ENCODE results near the gene LENG9.
"Not testable (repeated sequence)": the region's sequence is repeated elsewhere in the genome, so short reads cannot be mapped to it uniquely, and the experiment has no call there.

Gene LENG9

DNA sequence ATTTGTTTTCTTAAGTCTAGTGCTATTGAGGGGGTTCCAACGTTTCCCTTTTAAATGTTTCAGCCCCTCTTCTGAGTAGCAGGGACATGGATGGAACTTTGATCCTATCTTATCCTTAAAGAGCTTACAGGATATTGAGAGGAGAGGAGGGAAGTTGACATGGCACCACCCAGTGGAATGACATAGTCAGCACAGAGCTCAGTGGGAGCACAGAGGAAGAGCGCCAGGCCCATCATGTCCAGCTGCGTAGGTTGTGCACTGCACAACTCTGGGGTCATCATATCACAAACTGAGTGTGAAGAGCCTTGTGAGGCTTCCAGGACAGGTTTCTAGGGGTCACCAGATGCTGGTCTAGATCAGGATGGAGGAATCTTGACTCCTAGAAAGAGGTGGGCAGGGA, 14.1 kb upstream of the LENG9 start:
- DNase-seq: no peak

DNA sequence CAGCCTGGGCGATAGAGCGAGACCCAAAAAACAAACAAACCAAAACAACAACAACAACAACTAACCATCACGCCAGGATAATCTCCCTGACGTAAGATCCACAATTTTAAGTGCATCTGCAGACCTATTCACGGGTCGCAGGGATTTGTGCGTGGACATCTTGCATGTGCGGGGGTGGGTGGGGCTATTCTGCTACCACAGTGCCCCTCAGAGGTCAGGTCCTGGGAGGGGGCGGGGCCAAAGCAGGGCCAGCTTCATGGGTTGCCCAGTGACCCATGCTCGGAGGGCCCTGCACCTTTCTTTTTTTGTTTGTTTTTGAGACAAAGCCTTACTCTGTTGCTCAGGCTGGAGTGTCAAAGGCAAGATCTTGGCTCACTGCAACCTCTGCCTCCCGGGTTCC, 12.1 kb upstream of the LENG9 start:
- no peak for DNase-seq

- no peak for DNase-seq
Measured at GRCh38 chr19:54473892-54474372, 10.4 kb upstream of the LENG9 start.

GRCh38 chr19:54473071-54473891, 9.7 kb upstream of the LENG9 start, which contains the start of gene CDC42EP5:
TSS of gene CDC42EP5 (minus strand) at chr19:54473296. CDS start at chr19:54465547, 7,749 bp downstream.
- peak; percentile 15 to 29 for DNase-seq

- no peak for DNase-seq
Measured at GRCh38 chr19:54470991-54471782, 7.6 kb upstream of the LENG9 start.

- DNase-seq: no peak
Measured at GRCh38 chr19:54470276-54470887, 6.8 kb upstream of the LENG9 start.

GRCh38 chr19:54469496-54469934, 5.9 kb upstream of the LENG9 start:
- no peak for DNase-seq

GRCh38 chr19:54466110-54466480, 2.5 kb upstream of the LENG9 start:
- not testable (repeated sequence) for DNase-seq

- DNase-seq: no peak
Measured at GRCh38 chr19:54465426-54466109, 2.0 kb upstream of the LENG9 start.

- peak in 1 of 2 donors; percentile 49 for DNase-seq
Measured at GRCh38 chr19:54464630-54465425, 1.2 kb upstream of the LENG9 start.

- DNase-seq: peak; percentile 55 to 98
Measured at GRCh38 chr19:54464044-54464629, 559 bp upstream of the LENG9 start.

DNA sequence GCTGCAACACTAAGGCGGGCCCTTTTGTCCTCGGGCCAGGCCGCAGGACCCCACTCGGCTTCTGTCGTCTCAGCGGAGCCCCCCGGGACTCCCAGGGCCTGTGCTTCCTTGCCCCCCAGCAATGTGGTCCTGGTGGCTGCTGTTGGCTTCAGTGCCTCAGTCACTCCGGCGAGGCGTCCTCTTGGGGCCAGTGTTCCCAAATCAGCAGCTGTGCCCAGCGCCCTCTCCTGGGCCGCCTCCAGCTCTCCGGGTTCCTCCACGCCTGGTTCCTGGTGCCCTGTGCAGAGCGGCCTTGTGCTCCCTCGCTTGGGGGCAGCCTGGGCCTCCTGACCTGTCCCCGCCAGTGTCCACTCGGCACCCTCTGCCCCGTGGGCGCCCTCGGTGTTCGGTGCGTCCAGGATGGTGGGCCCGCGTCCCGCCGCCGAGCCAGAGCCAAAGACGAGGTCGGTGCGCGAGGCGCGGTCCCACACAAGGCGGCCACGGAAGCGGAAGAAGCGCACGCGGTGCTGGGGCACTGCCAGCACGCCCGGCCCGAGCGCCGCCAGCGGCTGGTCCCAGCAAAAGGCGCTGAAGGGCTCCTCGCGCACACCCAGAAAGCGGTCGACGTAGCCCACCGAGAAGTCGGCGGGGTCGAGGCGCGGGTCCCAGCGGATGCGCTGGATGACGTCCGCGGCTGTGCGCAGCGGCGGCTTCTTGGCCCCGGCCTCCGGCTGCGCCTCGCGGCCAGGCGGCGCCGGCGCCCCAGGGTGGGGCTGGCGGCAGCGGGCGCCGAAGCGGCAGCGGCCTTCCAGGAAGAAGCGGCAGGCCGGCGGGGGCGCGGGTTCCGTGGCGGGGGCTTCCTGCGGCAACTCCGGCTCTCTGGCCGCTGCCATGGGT, 685 bp downstream of the LENG9 start:
- peak; percentile 15 to 74 for DNase-seq

GRCh38 chr19:54462047-54462654, 1.4 kb downstream of the LENG9 start:
- DNase-seq: no peak

GRCh38 chr19:54461613-54462012, 2.0 kb downstream of the LENG9 start:
- DNase-seq: no peak

DNA sequence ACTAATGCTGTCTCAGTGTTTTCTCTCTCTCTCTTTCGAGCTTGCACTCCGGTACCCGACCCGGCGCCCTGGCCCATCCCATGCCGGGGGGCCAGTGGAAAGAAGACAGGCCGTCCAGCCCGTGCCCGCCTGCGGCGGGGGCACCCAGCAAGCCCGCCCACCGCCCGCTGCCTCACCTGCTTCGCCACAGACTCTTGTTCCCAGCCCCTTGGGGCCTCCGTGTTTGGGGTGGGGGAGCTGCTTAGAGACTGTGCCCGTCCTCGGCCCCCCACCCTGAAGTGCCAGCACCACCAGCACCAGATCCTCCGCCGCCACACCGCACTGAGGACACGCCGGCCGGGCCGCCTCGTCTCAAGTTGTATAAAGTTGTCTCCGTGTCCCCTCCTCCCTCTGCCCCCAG, 2.4 kb downstream of the LENG9 start:
- DNase-seq: no peak

- DNase-seq: no peak
Measured at GRCh38 chr19:54460230-54461005, 3.2 kb downstream of the LENG9 start.

DNA sequence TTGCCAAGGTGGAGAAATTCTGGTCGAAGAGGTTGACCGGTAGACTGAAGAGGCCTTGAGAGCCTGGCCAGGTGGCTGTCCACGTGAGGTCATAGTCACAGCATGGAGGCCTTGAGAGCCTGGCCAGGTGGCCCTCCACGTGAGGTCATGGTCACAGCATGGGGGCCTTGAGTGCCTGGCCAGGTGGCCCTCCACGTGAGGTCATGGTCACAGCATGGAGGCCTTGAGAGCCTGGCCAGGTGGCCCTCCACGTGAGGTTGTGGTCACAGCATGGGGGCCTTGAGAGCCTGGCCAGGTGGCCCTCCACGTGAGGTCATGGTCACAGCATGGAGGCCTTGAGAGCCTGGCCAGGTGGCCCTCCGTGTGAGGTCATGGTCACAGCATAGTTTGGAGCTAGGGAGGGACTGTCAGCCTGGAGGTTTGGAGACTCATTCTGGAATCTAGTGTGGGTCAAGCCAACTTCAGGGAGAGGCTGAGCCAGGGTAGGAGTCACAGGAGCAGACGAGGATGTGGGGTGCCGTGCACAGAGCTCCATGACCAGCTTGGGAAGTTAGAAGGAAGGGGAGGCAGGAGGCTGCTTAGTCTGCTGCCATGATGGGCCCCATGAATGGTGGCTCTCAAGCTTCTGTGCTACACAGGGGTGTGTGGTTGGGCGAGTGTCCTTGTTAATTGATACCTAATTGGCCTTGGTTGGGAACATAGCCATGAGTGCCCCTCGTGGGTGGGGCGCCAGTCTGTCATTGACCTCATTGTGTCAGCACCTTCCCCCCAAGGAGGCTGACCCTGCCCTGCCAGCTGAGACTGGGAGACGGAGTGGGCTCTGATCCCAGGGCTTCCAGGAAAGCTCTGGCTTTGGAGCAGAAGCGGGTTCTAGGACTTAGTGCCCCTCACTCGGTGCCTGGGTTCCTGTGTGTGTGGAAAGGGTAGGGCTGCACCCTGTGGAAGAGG, 4.0 kb downstream of the LENG9 start:
- DNase-seq: no peak

Data from bone marrow (tissue), 2 donors.